Measurements from ENCODE around the gene HOXC13. TPM values are rescaled to one million over a fixed set of nuclear protein-coding genes. Genes with fewer than 3 reads are reported as not detected.
A peak's percentile ranks its signal among the peaks of the same experiment; 100 is the strongest.

The HOXC13 gene
- polyA plus RNA-seq, 6 donors from 2014 or later, result not detected

GRCh38 chr12:53953831-53954693, 15.4 kb downstream of the HOXC13 start:
- Mint-ChIP-seq H3K4me1 (peaks cover 15 to 20% (median 17%) of the 10 kb centered on the region in 3 donors), H3K4me3 (peak overlapping the region in 6 of 8 donors; percentile 19 to 76 (median 58)), H3K27me3 (peaks cover 81 to 89% (median 87%) of the 10 kb centered on the region in 3 donors), H3K27ac (peak overlapping the region in 5 of 6 donors; percentile 49 to 94 (median 75)), H3K36me3 (peaks cover 0 to 7% of the 10 kb centered on the region in 2 donors), H3K9me3 (peaks cover 4 to 27% (median 11%) of the 10 kb centered on the region in 7 donors)
- DNase-seq, result no peak
- no peak for ATAC-seq (ENCODE audit: low read depth in 2 of 2)

- Mint-ChIP-seq H3K27me3 (peaks cover 81 to 89% (median 87%) of the 10 kb centered on the region in 3 donors), H3K36me3 (peaks cover 0 to 10% of the 10 kb centered on the region in 2 donors), H3K4me3 (peak within 1 kb of the TSS in 6 of 8 donors; percentile 19 to 76 (median 64)), H3K9me3 (peaks cover 6 to 30% (median 11%) of the 10 kb centered on the region in 7 donors), H3K27ac (peak within 1 kb of the TSS in 5 of 6 donors; percentile 49 to 97 (median 87)), H3K4me1 (peaks cover 15 to 20% (median 20%) of the 10 kb centered on the region in 3 donors)
- DNase-seq (no peak), ATAC-seq (ENCODE audit: low read depth in 2 of 2) (no peak)
Observed at GRCh38 chr12:53954694-53955035, 16.0 kb downstream of the HOXC13 start, which contains the start of gene HOXC12. TSS of gene HOXC12 (plus strand) at chr12:53954903. CDS start at chr12:53954930, 27 bp downstream.

GRCh38 chr12:53955036-53955775, 16.6 kb downstream of the HOXC13 start:
- H3K4me3 Mint-ChIP-seq, result peak overlapping the region in 3 of 8 donors; percentile 67 to 76 (median 69)
- peaks cover 15 to 25% (median 20%) of the 10 kb centered on the region in 3 donors for H3K4me1 Mint-ChIP-seq
- ATAC-seq (ENCODE audit: low read depth in 2 of 2) (no peak), DNase-seq (no peak)
- H3K36me3 Mint-ChIP-seq, result peaks cover under 1 to 15% of the 10 kb centered on the region in 2 donors
- peak overlapping the region in 3 of 6 donors; percentile 78 to 97 (median 87) for H3K27ac Mint-ChIP-seq
- H3K9me3 Mint-ChIP-seq, result peaks cover 8 to 34% (median 13%) of the 10 kb centered on the region in 7 donors
- H3K27me3 Mint-ChIP-seq, result peaks cover 81 to 89% (median 87%) of the 10 kb centered on the region in 3 donors

GRCh38 chr12:53955776-53956250, 17.2 kb downstream of the HOXC13 start:
- Mint-ChIP-seq H3K4me1 (peaks cover 15 to 29% (median 19%) of the 10 kb centered on the region in 3 donors), H3K9me3 (peaks cover 8 to 38% (median 17%) of the 10 kb centered on the region in 7 donors), H3K36me3 (peaks cover 5 to 17% of the 10 kb centered on the region in 2 donors), H3K27me3 (peaks cover 80 to 88% (median 87%) of the 10 kb centered on the region in 3 donors), H3K27ac (peak overlapping the region in 5 of 6 donors; percentile 58 to 97 (median 87)), H3K4me3 (peak overlapping the region in 6 of 8 donors; percentile 30 to 69 (median 63))
- DNase-seq (no peak), ATAC-seq (ENCODE audit: low read depth in 2 of 2) (no peak)

GRCh38 chr12:53956251-53956887, 17.7 kb downstream of the HOXC13 start:
- Mint-ChIP-seq H3K27me3 (peaks cover 75 to 83% (median 82%) of the 10 kb centered on the region in 3 donors), H3K4me1 (peaks cover 11 to 29% (median 16%) of the 10 kb centered on the region in 3 donors), H3K9me3 (peaks cover 8 to 35% (median 14%) of the 10 kb centered on the region in 7 donors), H3K4me3 (peak overlapping the region in 5 of 8 donors; percentile 30 to 69 (median 59)), H3K36me3 (peaks cover 5 to 17% of the 10 kb centered on the region in 2 donors), H3K27ac (peak overlapping the region in 4 of 6 donors; percentile 78 to 97 (median 91))
- no peak for ATAC-seq (ENCODE audit: low read depth in 2 of 2)
- DNase-seq, result no peak

GRCh38 chr12:53956914-53957536, 18.4 kb downstream of the HOXC13 start:
- peak overlapping the region in 5 of 6 donors; percentile 54 to 97 (median 87) for H3K27ac Mint-ChIP-seq

GRCh38 chr12:53958128-53958527, 19.5 kb downstream of the HOXC13 start:
- H3K9me3 Mint-ChIP-seq, result peaks cover 8 to 29% (median 16%) of the 10 kb centered on the region in 7 donors
- peaks cover 5 to 15% of the 10 kb centered on the region in 2 donors for H3K36me3 Mint-ChIP-seq
- H3K27me3 Mint-ChIP-seq, result peaks cover 73 to 80% (median 77%) of the 10 kb centered on the region in 3 donors
- peak overlapping the region in 3 of 8 donors; percentile 10 to 45 (median 10) for H3K4me3 Mint-ChIP-seq
- H3K27ac Mint-ChIP-seq, result peak overlapping the region in 2 of 6 donors; percentile 46 to 87
- no peak for ATAC-seq (ENCODE audit: low read depth in 2 of 2)
- H3K4me1 Mint-ChIP-seq, result peaks cover 9 to 29% (median 19%) of the 10 kb centered on the region in 3 donors
- no peak for DNase-seq

More at GRCh38 chr12:53956914-53957536, 18.4 kb downstream of the HOXC13 start:
- H3K36me3 Mint-ChIP-seq, result peaks cover 5 to 17% of the 10 kb centered on the region in 2 donors
- H3K4me1 Mint-ChIP-seq, result peaks cover 9 to 29% (median 19%) of the 10 kb centered on the region in 3 donors
- peaks cover 73 to 81% (median 75%) of the 10 kb centered on the region in 3 donors for H3K27me3 Mint-ChIP-seq
- ATAC-seq (ENCODE audit: low read depth in 2 of 2), result no peak
- peak overlapping the region in 2 of 8 donors; percentile 37 to 69 for H3K4me3 Mint-ChIP-seq
- peaks cover 8 to 33% (median 16%) of the 10 kb centered on the region in 7 donors for H3K9me3 Mint-ChIP-seq
- no peak for DNase-seq

GRCh38 chr12:53959314-53959713, 20.7 kb downstream of the HOXC13 start:
- H3K4me1 Mint-ChIP-seq, result peaks cover 16 to 36% (median 25%) of the 10 kb centered on the region in 3 donors
- peaks cover 10 to 16% of the 10 kb centered on the region in 2 donors for H3K36me3 Mint-ChIP-seq
- H3K9me3 Mint-ChIP-seq, result peaks cover 8 to 23% (median 16%) of the 10 kb centered on the region in 7 donors
- ATAC-seq (ENCODE audit: low read depth in 2 of 2) (no peak), DNase-seq (no peak)
- peak overlapping the region in 2 of 6 donors; percentile 55 to 86 for H3K27ac Mint-ChIP-seq
- H3K4me3 Mint-ChIP-seq, result peak overlapping the region in 2 of 8 donors; percentile 26 to 65
- peaks cover 73 to 80% (median 77%) of the 10 kb centered on the region in 3 donors for H3K27me3 Mint-ChIP-seq

- Mint-ChIP-seq H3K9me3 (peaks cover 8 to 25% (median 14%) of the 10 kb centered on the region in 7 donors), H3K36me3 (peaks cover 16 to 20% of the 10 kb centered on the region in 2 donors), H3K27me3 (peaks cover 77 to 90% (median 86%) of the 10 kb centered on the region in 3 donors), H3K4me3 (peak overlapping the region in 5 of 8 donors; percentile 9 to 68 (median 44)), H3K4me1 (peaks cover 20 to 42% (median 35%) of the 10 kb centered on the region in 3 donors), H3K27ac (peak overlapping the region in 4 of 6 donors; percentile 64 to 97 (median 84))
- DNase-seq (no peak), ATAC-seq (ENCODE audit: low read depth in 2 of 2) (no peak)
Observed at GRCh38 chr12:53960187-53961024, 21.8 kb downstream of the HOXC13 start.

- DNase-seq (no peak), ATAC-seq (ENCODE audit: low read depth in 2 of 2) (no peak)
- peaks cover 76 to 90% (median 86%) of the 10 kb centered on the region in 3 donors for H3K27me3 Mint-ChIP-seq
- peak overlapping the region in 3 of 6 donors; percentile 76 to 87 (median 82) for H3K27ac Mint-ChIP-seq
- peaks cover 19 to 28% of the 10 kb centered on the region in 2 donors for H3K36me3 Mint-ChIP-seq
- peak overlapping the region in 3 of 8 donors; percentile 19 to 64 (median 44) for H3K4me3 Mint-ChIP-seq
- H3K9me3 Mint-ChIP-seq, result peaks cover 6 to 29% (median 17%) of the 10 kb centered on the region in 7 donors
- peaks cover 21 to 44% (median 38%) of the 10 kb centered on the region in 3 donors for H3K4me1 Mint-ChIP-seq
Observed at GRCh38 chr12:53961025-53961761, 22.6 kb downstream of the HOXC13 start.

All from naive B cell (primary cell).